ENCODE measurements around the gene TEX51.

The TEX51 gene

DNA sequence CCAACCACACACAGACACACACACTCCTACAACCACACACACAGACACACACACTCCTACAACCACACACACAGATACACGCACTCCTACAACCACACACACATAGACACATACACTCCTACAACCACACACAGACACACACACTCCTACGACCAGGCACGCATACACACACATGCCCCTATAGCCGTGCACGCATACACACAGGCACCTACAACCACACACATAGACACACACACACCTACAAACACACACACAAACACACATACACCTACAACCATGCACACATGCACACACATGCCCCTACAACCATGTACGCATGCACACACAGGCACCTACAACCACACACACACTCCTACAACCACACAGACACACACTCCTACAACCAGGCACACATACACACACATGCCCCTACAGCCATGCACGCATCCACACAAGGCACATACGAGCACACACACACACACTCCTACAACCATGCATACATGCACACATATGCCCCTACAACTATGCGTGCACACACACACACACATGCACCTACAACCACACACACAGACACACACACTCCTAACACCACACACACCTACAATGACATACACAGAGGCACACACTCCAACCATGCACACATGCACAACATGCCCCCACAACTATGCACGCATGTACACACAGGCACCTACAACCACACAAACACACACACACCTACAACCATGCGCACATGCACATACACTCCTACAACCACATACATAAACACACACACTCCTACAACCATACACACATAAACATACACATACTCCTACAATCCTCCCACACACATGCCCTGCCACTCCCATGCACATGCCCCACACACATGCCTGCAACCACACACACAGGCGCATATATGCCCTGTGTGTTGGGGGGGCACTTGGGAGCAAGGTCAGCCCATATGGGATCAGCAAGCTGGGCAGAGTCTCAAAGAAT is 19.1 kb upstream of the TEX51 start:
- DNase-seq = no peak

DNA sequence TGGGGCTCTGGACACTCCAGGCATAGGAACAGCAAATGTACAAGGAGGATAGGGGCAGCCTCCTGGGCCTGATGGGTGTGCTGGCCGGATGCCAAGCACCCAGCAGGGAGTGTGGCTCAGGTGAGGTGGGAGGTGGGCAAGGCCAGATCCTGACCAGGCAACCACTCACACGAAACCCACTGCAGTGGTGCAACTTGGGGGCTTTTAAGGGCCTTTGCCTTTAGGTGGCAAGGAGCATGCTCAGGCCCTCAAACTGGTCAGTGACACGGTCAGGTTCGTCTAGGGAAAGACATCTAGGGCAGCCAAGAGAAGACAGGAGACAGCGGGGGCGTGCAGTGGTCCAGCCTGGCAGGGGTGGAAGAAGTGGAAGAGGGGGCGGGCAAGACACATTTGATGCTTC is 18.4 kb upstream of the TEX51 start:
- no peak for DNase-seq

DNA sequence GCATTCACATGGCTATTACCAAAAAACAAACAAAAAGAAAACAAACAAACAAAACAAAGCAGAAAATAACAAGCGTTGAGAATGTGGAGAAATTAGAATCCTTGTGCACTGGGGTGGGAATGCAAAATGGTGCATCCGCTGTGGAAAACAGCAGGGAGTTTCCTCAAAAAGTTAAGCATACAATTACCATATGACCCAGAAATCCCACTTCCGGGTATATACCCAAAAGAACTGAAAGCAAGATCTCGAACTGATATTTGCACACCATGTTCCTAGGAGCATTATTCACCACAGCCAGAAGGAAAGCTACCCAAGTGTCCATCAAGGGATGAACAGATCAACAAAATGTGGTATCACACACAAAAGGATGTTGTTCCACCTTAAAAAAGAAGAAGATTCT is 17.9 kb upstream of the TEX51 start:
- DNase-seq = no peak

DNA sequence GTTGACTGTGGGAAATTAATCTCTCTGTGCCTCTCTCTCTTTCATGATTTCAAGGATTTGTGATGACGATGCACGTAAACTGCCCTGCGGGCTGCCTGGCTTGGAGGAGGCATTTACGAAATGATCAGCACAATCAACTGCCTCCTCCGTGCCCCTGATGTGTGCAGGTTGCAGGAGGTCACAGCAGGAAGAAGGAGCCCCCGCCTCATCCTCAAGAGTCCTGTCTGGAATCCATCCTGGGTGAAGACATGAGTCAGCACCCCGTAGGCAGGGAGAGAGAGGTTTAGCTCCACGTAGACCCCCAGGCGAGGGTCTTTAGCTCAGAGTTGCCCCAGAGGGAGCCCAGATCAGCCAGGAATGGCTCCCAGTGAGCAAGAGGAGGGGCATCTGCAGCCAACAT is 17.1 kb upstream of the TEX51 start:
- DNase-seq = no peak

DNA sequence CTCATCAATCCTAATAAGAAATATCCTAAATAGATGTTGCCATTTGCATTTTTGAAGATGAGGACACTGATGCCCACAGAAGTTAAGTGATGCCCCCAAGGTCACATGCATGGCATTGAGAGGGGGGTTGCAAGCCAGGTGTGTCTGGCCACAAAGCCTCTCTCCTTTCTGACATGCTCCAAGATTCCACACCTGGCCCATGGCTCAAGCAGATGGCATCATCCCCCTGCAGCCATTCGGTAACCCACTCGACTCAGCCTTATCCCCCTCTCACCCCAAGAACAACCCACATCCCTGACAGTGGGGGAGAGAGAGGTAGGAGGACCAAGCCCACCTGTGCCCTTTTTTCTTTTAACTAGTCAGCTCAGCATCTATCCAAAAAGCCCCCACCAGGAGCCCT is 16.5 kb upstream of the TEX51 start:
- DNase-seq = no peak

DNA sequence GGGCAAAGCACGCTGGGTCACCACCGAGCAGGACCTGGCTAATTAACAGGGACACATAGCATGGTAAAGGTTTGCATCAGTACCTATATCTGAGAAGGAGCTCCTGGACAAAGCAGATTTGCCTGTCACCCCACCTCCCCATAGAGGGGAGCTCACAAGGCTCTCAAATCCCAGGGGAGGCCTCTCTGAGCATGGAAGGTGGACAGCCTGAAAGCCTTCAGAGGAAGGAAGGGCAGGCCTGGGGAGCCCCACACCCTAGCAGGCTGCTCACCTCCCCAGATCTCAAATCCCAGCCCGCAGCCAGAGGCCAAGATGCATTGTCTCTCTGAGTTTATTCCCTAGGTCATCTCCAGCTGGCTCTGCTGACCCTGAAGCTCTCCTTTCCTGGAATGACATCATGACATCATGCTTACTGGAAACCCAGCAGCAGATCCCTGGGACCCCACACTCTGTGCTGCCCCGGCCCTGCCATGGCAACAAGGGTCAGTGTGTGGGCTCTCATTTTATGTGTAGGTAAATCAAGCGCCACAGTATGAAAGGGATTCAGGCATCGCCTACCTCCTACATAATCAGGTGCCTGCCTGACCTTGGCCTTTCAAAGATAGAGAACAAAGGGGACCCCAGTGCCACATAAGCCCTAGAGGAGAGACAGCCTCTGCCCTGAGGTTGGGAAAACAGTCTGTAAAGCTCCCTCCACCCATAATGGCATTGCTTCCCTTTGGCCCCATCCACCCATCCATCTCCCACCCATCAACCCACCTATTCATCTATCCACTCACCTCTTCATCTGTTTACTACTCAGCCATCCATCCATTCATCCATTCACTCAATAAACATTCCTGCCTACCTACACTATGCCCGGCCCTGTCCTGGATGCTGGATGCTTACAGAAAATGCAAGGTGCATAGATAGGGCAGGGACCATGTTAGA is 15.7 kb upstream of the TEX51 start:
- DNase-seq = no peak

DNA sequence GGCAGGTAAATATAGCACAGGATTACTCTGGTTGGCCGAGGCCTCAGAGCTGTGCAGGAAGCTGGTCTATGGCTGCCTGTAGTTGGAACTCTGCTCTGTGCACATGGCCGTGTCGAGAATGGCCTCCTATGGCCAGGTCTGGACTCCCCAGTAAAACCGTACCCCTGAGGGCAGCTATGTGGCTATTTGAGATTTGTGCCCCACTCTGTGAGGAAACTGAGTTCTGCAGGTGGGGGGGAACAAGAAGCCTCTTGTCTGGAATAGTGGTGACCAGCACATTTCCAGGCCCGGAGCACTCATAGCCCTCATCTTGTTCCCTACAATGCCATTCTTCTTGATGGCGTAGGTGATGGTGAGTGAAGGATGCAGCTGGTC is 15.0 kb upstream of the TEX51 start:
- no peak for DNase-seq

DNA sequence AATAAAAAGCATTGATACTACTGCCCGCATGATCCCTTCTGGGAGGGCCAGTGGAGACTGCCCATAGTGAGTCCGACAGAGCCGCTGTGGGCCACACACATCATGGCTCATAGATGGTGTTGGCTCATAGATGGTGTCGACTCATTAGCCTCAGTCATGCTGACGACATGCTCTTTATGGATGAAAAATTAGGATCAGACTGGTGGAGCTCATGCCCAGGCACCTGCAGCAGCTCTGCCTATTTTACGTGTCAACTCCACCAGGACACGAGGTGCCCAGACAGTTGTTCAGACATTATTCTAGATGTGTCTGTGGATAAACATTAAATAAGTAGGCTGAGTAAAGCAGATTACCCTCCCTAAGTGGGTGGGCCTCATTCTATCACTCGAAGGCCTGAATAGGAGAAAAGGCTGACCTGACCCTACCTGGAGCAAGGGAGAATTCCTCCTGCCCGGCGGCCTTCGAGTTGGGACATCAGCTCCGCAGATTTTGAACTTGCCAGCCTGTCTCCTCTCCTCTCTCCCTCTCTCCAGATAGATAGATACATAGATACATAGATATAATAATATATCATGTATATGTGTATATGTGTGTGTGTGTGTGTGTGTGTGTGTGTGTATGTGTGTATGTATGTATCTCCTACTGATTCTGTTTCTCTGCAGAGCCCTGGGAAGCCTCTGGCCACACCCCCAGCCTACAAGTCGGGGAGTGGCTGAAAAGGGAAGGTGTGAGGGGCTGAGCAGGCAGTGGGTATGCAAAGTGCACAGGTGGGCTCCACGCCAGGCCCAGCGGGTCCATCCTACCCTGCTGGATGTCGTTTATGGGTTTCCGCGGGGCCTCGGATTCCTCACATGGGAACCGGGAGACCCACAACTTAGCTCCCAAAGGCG is 13.6 kb upstream of the TEX51 start:
- DNase-seq = no peak

DNA sequence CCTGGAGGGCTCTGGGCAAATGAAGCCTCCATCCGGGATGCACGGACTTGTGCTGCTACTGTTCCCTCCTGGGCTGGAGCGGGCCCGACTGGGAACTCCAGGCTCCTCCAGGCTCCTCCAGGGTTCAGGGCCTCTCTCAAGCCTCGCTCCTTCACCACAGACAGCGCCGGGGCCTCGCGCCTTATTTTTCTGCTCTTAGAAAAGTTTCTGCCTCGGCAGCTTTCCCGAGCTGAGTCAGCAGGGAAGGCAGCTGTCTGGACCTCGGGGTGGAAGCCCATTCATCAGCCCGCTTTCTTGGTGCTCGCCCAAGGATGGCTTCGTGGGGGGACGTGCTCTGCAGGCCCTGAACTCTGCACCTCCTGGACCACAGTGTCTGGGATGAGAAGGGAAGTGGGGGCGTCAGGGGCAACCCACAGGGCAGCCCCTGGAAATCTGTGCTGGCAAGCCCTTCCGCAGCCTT is 12.9 kb upstream of the TEX51 start:
- peak in 1 of 2 donors; percentile 28 for DNase-seq

DNA sequence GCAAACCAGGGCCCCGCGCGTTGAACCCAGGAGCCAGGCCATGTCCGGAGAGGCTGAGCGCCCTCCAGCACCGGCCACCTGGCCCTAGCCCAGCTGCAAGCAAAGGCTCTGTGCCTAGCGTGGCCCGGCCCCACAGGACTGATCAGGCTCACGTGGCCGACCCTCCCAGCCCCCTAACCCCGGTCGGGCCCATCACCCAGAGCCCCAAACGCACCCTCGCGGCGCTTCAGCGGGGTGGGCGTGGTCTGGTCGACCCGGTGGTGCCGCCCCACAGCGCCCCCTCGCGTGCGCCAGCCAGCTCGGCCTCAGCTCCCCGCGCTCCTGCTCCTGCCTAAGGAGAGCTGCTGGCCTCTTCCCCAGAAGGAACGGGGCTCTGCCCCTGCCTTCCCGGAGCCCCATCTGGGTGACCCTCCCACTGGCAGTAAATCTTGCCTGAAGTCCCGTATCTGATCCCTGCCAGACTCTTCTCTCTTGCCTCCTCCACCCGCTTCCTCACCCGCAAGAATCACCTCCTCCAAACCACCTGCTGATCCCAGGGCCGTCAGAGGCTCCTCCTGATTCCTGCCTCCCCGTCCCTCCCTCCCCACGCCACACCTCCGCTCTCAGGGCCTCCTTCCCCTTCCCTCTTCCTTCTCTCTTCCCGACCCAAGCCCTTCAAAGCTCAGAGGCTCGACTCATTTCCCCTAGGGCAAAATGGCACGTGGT is 12.3 kb upstream of the TEX51 start:
- DNase-seq = peak in 1 of 2 donors; percentile 51

DNA sequence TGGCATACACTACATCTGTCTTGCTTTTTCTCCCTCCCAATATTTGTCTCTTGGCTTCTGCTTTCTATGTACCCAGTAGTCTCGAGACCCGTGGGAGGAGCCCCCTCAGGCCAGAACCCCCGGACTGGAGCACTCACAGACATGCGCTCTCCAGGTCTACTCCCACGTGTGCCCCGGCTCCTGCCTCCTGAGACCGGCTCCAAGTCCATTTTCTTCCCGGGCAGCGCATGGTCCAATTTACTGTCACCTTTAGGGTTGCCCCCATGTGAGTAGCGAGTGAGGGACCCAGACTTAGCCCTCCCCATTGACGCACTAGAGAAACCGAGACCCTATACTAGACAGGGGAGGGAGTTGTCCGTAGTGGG is 11.8 kb upstream of the TEX51 start:
- no peak for DNase-seq

DNA sequence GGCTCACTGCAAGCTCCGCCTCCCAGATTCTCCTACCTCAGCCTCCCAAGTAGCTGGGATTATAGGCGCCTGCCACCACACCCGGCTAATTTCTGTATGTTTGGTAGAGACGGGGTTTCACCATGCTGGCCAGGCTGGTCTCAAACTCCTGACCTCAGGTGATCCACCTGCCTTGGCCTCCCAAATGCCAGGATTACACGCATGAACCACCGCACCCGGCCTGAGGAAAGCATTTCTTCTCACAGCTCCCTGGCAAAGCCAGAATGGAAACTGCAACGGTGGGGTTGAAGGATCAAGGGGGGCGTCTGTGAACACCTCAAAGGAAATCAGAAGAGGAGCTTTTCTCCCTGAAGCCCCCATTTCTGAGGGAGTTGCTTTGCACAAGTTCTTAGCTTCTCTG is 11.2 kb upstream of the TEX51 start:
- no peak for DNase-seq

DNA sequence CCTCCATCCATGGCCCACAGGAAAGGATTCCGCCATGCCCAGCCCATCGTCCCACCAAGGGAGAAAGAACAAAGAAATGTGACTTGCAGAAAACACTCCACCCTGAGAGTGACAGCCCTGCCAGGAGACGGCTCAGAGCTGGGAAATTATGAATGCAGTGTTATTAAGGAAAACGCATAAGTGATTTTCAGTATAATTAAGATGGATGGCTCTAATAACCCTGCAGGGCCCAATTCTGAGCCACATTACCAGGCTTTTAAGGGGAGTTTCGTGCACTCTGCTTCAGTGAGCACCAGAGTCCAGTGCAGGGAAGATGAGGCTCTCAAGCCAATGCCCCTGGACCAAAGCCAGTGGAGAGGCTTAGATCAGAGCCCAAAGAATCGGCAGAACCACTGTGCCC is 10.6 kb upstream of the TEX51 start:
- DNase-seq = no peak

DNA sequence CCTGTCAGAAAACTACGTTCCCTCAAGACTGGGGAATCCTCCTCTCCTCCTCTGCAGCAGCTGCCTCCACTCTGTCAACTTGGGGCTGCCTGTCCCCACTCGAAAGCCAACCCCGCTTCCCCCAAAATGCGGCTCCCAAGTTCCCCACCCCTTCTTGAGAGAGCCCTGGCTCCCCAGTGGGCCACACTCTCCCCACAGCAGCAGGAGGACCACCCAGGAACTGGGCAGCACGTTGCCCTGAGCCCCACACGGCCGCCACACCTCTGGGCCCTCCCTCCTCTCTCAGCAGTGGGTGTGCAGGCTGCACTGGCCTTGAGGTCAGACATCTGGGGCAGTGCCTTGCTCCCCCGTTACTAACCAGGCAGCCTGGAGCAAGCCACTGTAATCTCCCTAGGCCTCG is 9.6 kb upstream of the TEX51 start:
- no peak for DNase-seq

DNA sequence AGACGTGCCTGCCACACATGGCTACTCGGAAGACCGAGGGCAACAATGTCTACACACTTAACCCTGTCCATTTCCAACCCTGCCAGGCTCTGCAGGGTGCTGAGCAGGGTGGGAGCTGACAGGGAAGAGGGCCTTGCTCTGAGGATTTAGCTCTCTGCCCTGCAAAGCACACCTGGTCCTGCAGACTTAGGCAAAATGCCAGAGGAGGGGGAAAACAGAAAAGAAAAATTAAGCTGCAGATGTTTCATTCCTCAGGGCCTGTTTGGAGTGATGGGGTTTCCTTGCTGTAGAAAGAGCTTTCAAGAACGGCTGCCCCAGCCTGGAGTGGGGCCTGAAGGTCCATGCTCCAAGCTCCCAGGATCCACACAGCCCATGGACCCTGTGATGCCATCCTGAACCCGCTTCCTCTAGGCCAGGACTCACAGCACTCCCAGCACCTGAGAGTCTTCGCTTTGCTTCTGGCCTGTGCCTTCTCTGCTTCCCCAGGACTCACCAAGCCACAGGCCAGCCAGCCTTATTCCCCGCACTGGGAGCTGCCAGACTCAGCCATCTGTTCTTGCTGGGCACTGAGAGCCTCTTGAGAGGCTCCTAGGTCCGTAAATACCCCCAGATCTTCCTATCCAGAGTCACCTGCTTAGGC is 9.1 kb upstream of the TEX51 start:
- no peak for DNase-seq

DNA sequence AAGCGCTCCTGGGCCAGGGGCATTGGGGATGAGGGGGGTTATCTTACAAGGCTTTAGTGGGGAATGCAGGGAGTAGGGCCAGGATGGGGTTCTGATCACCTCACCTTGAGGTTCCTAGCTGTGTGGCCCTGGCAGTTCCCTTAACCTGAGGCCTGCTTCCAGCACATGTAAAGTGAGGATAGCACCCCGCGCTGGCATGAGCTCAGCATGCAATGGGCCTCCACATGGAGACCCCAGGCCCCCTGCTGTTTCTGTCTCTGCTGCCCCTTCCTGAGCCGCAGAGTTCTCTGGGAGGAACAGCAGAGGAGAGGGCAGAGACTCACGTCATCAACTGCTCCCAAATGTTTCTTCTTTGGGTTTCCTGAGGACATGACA is 8.6 kb upstream of the TEX51 start:
- no peak for DNase-seq

DNA sequence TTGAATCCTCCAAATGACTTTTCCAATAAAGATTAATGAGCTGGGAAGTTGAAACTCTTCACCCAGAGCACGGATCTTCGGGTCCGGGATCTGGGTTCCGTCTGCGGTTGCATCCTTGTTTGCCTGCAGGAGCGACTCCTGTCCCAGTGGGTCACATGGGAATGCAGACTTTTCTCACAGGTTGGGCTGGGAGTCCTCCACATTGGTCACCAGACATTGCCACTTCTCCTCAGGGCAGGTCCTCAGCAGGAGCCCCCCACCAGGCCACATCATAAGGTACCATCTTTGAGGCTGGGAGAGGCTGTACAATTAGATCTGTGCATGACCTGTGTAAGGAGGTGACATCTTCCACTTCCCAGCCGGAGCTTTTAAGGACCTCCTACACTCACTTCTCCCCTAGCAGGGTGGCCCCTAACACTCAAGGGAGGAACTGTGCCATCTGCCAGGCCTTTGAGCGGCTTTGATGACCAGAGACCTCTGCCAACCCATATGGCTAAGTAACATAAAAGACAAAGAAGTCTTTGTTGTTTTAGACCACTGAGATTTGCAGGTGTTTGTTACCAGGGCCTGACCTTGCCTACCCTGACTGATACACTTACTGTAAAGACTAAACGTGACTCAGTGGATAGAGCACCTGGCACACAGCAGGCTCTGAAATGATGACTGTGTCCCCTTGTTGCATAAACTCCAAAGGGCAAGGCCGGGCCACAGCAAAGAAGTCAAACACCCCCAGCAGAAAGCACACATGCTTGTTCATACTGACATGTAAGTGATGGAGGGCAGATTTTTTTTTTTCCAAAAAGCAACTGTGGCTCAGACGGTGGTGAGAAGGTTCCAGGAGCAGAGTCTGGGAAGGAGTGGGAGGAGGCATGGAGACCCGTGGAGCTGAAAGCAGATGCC is 7.9 kb upstream of the TEX51 start:
- no peak for DNase-seq

DNA sequence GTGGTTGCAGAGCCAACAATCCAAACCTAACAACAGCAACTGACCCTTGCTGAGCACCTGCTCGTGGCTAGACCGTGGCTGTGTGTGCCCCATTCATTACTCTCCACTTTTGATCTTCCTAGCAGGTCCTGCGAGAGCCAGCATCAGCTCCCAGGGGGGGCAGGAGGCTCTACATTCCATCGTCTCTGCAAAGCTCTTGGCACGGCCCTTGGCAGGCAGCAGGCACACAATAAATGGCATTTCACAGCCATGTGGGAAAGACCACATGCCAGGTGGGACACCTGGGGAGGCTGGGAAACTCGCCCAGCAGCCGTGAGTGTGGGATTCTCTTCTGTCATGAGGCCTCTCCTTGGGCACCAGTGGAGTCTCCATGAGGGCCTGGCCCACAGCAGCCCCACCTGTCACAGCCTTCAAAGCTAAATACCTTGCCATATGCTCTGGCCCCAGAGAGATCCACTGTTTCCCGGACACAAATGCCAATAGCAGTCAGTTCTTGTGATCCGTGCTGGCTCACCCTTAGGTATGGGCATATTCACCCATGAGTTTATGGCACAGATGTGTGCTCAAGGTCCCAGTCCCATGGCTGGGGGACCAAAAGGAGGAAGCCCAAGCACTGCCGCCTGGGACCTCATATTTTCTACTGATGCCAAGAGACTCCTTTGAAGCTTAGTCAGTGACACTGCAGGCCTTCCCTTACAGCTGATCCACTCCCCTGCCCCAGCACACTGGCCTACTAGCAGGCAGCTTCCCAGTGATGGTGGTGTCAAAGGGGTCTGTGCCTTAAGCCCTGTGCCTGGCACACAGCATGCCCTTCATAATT is 6.8 kb upstream of the TEX51 start:
- no peak for DNase-seq

DNA sequence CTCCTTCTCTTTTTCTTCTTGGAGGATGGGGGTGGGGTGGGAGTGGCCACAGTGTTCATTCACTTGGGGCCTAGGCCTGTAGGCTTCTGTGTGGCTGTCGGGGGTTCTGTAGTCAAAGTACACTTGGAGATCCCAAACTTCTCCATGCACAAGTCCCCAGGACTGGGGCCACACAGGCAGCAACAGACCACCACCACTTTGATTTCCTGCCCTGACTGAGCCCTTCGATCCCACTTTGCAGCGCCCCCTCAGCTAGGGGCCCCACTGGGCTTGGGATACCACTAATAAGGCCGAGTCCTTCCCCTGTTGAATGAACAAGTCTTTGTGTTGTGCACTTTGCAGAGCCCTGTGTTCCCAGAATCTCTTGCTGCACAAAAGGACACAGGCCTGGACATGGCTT is 5.5 kb upstream of the TEX51 start:
- DNase-seq = no peak

DNA sequence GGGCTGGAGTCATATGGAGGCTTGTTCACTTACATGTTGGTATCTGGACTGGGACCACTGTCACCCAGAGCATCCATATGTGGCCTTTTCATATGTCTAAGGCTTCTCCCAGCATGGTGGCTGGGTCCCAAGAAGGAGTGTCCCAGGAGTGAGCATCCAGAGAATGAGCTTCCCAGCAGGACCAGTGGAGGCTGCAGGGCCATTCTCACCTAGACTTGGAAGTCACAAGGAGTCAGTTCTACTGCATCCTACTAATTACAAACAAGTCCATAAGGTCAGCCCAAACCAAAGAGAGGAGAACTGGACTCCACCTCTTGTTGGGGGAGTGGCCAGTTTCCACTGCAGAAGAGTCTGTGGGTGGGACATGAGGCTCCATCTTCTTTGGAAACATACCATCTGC is 5.1 kb upstream of the TEX51 start:
- DNase-seq = no peak
